ENCODE measurements around the gene BAIAP3.

- TF ChIP-seq CTCF (IDR thresholded peaks at IDR 0.05 in 4 of 5, conservative IDR thresholded peaks at IDR 0.05 in 1 of 5): no peak
- TF ChIP-seq POLR2A (IDR thresholded peaks at IDR 0.05): no peak
Observed at GRCh38 chr16:1346422-1347285, 13.2 kb downstream of the BAIAP3 start.
